ENCODE results near the gene GPC6.

GRCh38 chr13:93653776-93654175 is 427.2 kb downstream of the GPC6 start:
- TF ChIP-seq CTCF (IDR thresholded peaks at IDR 0.05; ENCODE audit: low read depth, low read length), result no peak
- no peak for TF ChIP-seq MAX (IDR thresholded peaks at IDR 0.05; ENCODE audit: low read depth, low read length)

Measured in NB4 (cell line).